ENCODE measurements around the gene PRTN3.
"Not testable (repeated sequence)": the region's sequence is repeated elsewhere in the genome, so short reads cannot be mapped to it uniquely, and the experiment has no call there.

- not testable (repeated sequence) for TF ChIP-seq EZH2 (IDR thresholded peaks at IDR 0.05; ENCODE audit: borderline replicate concordance, low read length)
- TF ChIP-seq, protein P1, sequence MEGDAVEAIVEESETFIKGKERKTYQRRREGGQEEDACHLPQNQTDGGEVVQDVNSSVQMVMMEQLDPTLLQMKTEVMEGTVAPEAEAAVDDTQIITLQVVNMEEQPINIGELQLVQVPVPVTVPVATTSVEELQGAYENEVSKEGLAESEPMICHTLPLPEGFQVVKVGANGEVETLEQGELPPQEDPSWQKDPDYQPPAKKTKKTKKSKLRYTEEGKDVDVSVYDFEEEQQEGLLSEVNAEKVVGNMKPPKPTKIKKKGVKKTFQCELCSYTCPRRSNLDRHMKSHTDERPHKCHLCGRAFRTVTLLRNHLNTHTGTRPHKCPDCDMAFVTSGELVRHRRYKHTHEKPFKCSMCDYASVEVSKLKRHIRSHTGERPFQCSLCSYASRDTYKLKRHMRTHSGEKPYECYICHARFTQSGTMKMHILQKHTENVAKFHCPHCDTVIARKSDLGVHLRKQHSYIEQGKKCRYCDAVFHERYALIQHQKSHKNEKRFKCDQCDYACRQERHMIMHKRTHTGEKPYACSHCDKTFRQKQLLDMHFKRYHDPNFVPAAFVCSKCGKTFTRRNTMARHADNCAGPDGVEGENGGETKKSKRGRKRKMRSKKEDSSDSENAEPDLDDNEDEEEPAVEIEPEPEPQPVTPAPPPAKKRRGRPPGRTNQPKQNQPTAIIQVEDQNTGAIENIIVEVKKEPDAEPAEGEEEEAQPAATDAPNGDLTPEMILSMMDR (conservative IDR thresholded peaks at IDR 0.05 in 1 of 2, IDR thresholded peaks at IDR 0.05 in 1 of 2; ENCODE audit: extremely low read depth in 1 of 2, insufficient read depth in 1 of 2, low read depth in 1 of 2, low read length in 2 of 2) = not testable (repeated sequence)
These were observed 50.8 kb downstream of the PRTN3 start for GRCh38 chr19:891421-892200.

Data from mammary epithelial cell (primary cell).